ENCODE results near the gene VPS37B.

Gene VPS37B

DNA sequence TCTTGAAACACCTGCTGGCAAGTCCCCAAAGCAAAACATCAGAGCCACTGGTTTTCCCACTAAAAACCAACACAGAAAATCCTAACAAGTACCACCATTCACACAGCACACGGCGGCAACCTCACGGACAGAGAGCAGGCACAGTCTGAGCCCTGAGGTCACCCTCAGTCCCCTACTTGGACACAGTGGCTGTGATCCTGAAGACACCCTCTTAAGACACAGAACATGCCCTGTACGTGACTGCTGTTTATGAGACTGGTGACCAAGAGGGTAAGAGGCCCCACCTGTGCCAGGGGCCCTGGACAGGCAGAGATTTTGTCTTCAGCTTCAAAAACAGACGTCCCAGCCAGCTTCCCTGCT lies 31.1 kb downstream of the VPS37B start:
- Histone ChIP-seq H3K27ac (no peak overlapping the region), H3K9me3 (ENCODE audit: control insufficient read depth, low read length) (no peaks in the 10 kb centered on the region), H3K4me1 (peaks cover 3% of the 10 kb centered on the region), H3K4me2 (ENCODE audit: low read length) (no peak overlapping the region), H3K36me3 (ENCODE audit: control insufficient read depth, insufficient read depth, low read length) (no peaks in the 10 kb centered on the region), H2AFZ (no peak overlapping the region), H3K9ac (no peak overlapping the region), H3K79me2 (no peaks in the 10 kb centered on the region), H3K27me3 (ENCODE audit: control insufficient read depth, insufficient read depth, low read length) (no peaks in the 10 kb centered on the region), H3K4me3 (ENCODE audit: low read depth, low read length) (no peak overlapping the region)
- TF ChIP-seq, protein P1, sequence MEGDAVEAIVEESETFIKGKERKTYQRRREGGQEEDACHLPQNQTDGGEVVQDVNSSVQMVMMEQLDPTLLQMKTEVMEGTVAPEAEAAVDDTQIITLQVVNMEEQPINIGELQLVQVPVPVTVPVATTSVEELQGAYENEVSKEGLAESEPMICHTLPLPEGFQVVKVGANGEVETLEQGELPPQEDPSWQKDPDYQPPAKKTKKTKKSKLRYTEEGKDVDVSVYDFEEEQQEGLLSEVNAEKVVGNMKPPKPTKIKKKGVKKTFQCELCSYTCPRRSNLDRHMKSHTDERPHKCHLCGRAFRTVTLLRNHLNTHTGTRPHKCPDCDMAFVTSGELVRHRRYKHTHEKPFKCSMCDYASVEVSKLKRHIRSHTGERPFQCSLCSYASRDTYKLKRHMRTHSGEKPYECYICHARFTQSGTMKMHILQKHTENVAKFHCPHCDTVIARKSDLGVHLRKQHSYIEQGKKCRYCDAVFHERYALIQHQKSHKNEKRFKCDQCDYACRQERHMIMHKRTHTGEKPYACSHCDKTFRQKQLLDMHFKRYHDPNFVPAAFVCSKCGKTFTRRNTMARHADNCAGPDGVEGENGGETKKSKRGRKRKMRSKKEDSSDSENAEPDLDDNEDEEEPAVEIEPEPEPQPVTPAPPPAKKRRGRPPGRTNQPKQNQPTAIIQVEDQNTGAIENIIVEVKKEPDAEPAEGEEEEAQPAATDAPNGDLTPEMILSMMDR (IDR thresholded peaks at IDR 0.05): no peak

DNA sequence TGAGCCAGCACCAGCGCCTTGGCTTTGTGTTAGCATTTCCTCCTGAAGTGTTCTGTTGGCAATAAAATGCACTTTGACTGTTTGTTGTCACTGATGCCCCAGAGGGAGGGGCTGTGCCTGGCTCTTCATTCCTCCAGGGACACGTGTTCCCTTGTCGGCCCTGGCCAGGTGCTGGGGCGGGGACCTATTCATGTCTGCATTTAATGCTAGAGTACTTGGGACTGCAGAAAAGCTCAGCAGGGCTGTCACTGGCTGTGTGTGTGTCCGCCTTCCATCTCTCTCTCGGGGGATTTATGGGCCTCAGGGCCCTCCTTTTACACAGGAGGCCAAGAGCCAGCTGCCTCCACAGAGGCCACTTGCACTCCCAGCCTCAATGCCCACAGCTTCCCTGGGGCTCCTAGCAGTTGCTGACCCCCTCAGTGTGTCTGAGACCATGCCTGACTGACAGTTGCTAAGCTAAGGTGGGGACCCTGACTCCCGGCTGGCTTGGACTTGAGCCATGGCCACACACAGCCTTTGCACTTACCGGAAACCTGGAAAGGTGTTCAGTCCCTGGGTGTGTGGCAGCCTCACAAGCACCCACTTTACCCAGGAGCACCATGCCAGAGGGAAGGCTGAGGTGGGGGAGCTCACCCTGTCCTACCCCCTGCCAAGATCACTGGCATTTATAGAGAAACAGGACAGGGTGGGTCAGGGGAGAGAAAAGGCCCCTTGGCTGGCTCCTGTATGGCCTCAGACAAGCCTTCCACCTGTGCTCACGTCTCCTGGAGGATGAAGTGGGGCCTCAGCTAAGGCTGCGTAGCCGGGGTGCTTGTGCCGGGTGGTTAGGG lies 32.8 kb downstream of the VPS37B start:
- Histone ChIP-seq H3K4me2 (ENCODE audit: low read length) (no peak overlapping the region), H3K9me3 (ENCODE audit: control insufficient read depth, low read length) (no peaks in the 10 kb centered on the region), H3K4me3 (ENCODE audit: low read depth, low read length) (no peak overlapping the region), H3K27me3 (ENCODE audit: control insufficient read depth, insufficient read depth, low read length) (no peaks in the 10 kb centered on the region), H3K79me2 (no peaks in the 10 kb centered on the region), H3K27ac (no peak overlapping the region), H3K36me3 (ENCODE audit: control insufficient read depth, insufficient read depth, low read length) (no peaks in the 10 kb centered on the region), H3K4me1 (peaks cover 3% of the 10 kb centered on the region), H2AFZ (no peak overlapping the region), H3K9ac (no peak overlapping the region)
- TF ChIP-seq, protein P1 (IDR thresholded peaks at IDR 0.05): no peak

DNA sequence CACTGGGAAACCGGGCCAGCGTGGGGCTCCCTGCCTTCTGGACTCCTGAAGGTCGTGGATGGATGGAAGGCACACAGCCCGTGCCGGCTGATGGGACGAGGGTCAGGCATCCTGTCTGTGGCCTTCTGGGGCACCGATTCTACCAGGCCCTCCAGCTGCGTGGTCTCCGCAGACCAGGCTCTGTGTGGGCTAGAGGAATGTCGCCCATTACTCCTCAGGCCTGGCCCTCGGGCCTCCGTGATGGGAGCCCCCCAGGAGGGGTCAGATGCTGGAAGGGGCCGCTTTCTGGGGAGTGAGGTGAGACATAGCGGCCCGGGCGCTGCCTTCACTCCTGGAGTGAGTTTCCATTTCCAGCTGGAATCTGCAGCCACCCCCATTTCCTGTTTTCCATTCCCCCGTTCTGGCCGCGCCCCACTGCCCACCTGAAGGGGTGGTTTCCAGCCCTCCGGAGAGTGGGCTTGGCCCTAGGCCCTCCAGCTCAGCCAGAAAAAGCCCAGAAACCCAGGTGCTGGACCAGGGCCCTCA lies 33.8 kb downstream of the VPS37B start:
- H3K4me3 ChIP-seq (ENCODE audit: low read depth, low read length): no peak overlapping the region
- H2AFZ ChIP-seq: no peak overlapping the region
- TF ChIP-seq, protein P1 (IDR thresholded peaks at IDR 0.05): no peak
- H3K9ac ChIP-seq: no peak overlapping the region
- H3K79me2 ChIP-seq: no peaks in the 10 kb centered on the region
- H3K27me3 ChIP-seq (ENCODE audit: control insufficient read depth, insufficient read depth, low read length): no peaks in the 10 kb centered on the region
- H3K9me3 ChIP-seq (ENCODE audit: control insufficient read depth, low read length): no peaks in the 10 kb centered on the region
- peaks cover 3% of the 10 kb centered on the region for H3K4me1 ChIP-seq
- H3K36me3 ChIP-seq (ENCODE audit: control insufficient read depth, insufficient read depth, low read length): no peaks in the 10 kb centered on the region
- H3K4me2 ChIP-seq (ENCODE audit: low read length): no peak overlapping the region
- H3K27ac ChIP-seq: no peak overlapping the region

DNA sequence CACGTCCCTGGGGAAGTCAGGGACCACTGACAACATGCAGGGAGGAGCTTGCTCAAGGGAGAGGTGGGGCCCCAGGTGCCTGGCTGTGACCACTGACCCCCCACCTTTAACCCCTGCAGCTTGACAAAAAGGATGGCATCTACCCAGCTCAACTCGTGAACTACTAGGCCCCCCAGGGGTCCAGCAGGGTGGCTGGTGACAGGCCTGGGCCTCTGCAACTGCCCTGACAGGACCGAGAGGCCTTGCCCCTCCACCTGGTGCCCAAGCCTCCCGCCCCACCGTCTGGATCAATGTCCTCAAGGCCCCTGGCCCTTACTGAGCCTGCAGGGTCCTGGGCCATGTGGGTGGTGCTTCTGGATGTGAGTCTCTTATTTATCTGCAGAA lies 34.3 kb downstream of the VPS37B start:
- peaks cover 3% of the 10 kb centered on the region for H3K4me1 ChIP-seq

More for the DNA sequence above, 34.3 kb downstream of the VPS37B start:
- Histone ChIP-seq H3K27ac (no peak overlapping the region), H3K9me3 (ENCODE audit: control insufficient read depth, low read length) (no peaks in the 10 kb centered on the region), H3K79me2 (no peaks in the 10 kb centered on the region), H3K4me3 (ENCODE audit: low read depth, low read length) (no peak overlapping the region), H3K36me3 (ENCODE audit: control insufficient read depth, insufficient read depth, low read length) (no peaks in the 10 kb centered on the region), H2AFZ (no peak overlapping the region), H3K4me2 (ENCODE audit: low read length) (no peak overlapping the region), H3K9ac (no peak overlapping the region), H3K27me3 (ENCODE audit: control insufficient read depth, insufficient read depth, low read length) (no peaks in the 10 kb centered on the region)
- TF ChIP-seq, protein P1 (IDR thresholded peaks at IDR 0.05): no peak

Measured in parathyroid adenoma (tissue), 2 donors.